Lung microvascular endothelial cell (primary cell): ENCODE measurements around the gene PPFIA1. TPM values are rescaled to one million over a fixed set of nuclear protein-coding genes. Genes with fewer than 3 reads are reported as not detected.
"Not testable (repeated sequence)": the region's sequence is repeated elsewhere in the genome, so short reads cannot be mapped to it uniquely, and the experiment has no call there.

ENCODE experiments used
- DNase-seq, 2 donors: peaks; one replicate each; pipeline versions ENCODE4 v3.0.0 to v3.0.0-alpha.2; 2010; ENCODE audit warnings: low read depth in 2 of 2
- total RNA-seq: library from RNA; depleted of rRNA; stranded (reverse); fragments of >200 nt; gene quantifications from 2 replicates; pipeline ENCODE4 v1.2.1, GENCODE V29; 2014

PPFIA1 gene
- total RNA-seq, 1 donor from 2014 or later: 32.7 TPM

DNA sequence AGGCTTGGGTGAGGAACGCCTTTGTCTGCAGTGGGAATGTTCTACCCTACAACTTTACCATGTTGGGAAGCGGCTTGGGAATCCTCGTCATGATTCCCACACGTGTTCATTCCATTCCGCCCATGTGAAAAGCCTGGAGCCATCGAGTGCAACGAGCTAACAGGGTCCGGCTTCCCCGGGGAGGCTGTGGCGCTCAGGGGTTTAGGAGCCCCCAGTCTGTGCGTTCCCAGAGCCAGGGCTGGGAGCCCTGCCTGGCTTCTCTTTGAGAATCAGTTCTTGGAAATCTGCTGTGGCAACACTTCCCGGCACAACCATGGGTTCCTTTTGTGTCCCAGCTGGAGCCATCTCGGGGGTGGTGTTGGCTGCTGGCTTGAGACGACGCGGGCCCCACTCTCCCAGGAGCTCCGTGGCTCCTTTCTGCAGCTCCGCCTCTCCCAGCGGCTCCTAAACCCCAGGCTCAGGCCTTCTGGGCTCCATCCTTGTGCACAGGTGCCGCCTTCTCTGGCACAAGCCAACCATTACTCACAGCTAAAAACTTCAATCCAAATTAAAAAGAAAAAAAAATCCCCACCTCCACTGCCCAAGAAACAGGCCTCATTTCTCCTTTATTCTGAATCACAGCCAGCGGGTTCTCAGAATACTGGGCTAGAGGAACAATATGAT is 18.7 kb upstream of the PPFIA1 start:
- DNase-seq: no peak

DNA sequence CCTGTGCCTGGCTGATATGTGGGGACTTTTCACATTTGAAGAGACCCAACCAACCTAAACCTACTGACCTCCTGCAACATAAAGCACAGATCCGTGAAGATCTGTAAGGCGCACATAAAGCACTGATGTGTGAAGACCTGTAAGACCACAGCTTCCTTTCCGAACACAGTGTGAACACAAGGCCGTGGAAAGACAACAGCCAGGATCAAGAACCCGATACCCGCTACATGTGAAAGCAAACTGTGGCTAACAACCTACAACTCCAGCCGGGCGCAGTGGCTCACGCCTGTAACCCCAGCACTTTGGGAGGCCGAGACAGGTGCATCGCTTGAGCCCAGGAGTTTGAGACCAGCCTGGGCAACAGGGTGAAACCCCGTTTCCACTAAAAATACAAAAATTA is 17.6 kb upstream of the PPFIA1 start:
- DNase-seq: no peak

DNA sequence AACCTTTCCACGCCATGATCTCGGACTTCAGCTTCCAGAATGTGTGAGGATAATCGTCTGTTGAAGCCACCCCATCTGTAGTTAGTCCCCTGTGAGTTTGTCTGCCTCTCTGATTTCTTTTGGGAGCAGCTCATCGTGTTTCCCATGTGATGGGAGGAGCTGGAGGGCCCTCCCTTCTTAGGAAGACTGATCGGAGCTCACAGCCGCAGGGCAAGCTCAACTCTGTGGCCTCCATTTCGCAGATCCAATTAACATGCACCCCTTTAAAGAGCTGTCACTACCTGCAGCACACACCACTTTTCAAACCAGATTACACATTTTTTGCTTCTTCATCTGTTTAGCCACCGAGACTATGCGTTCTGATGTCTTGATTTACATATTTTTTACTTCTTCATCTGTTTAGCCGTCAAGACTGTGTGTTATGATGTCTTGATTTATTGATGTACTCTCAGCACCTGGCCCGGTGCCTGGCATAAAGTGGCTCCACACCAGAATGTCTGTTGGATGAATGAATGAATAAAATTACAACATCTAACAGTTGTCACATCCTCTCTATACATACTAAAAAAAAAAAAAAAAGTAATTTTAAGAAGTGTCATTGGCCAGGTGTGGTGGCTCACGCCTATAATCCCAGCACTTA is 14.9 kb upstream of the PPFIA1 start:
- no peak for DNase-seq

DNA sequence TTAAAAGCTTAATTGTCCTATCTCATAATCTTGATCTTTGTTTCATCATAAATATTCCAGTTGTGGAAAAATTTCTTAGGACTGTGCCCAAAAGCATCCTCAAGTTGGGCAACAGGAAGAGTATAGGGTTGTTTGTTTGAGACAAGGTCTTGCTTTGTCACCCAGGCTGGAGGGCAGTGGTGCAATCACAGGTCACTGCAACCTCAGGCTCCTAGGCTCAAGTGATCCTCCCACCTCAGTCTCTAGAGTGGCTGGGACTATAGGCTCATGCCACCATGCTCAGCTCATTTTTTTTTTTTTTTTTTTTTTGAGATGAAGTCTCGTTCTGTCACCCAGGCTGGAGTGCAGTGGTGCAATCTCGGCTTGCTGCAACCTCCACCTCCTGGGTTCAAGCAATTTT is 11.4 kb upstream of the PPFIA1 start:
- not testable (repeated sequence) for DNase-seq

DNA sequence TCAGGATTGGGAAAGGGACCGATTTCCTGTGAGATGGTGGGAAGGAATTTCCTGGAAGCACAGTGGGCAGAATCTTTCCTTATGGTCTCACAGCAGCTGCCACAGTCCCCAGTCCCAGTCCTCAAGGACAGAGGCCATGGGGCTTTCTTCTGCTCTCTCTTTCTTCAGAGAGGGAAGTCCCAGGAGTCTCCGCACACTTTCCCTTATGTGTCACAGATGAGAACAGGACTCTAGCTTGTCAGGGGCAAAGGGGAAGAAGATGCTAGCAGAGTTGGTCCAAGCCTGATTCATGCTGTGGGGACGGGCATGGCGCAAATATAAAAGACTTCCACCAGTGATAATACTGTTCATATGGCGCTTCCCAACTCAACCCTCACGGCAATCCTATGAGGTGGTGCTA is 7.5 kb upstream of the PPFIA1 start:
- DNase-seq: no peak

DNA sequence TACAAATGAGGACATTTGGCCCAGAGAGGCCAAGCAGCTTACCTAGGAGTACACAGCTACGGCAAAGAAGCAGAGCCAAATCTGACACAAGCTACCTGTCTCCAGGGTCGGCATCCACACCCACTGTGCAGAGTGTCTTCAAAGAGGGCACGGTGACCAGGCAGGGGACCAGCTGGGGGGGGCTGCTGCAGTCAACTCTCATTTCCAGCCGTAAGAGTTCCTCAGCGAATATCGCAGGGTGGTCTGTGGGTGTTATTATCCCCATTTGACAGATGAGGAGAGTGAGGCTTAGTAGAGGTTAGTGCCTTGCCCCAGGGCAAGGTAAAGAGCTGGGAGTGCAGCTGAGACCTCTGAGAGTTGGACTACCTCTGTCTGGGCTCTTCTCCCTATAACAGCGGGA is 7.1 kb upstream of the PPFIA1 start:
- no peak for DNase-seq

DNA sequence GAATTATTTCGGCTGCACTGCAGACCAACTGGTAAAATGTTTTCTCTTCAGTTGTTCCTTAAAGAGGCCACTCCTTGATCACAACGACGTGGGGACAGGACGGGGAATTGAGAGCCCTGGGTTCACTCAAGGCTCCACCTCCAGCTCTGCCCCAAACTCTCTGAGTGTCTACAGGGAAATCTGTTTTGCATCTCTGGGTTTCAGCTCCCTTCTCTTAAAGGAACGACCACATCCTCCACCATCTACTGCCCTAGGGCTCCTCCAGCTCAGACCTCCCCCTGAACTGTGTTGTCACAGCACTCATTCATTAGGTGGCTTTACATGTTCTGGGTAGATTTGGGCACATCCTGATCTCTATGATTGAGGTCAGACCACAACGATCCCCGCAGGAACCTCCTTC is 5.1 kb upstream of the PPFIA1 start:
- no peak for DNase-seq

DNA sequence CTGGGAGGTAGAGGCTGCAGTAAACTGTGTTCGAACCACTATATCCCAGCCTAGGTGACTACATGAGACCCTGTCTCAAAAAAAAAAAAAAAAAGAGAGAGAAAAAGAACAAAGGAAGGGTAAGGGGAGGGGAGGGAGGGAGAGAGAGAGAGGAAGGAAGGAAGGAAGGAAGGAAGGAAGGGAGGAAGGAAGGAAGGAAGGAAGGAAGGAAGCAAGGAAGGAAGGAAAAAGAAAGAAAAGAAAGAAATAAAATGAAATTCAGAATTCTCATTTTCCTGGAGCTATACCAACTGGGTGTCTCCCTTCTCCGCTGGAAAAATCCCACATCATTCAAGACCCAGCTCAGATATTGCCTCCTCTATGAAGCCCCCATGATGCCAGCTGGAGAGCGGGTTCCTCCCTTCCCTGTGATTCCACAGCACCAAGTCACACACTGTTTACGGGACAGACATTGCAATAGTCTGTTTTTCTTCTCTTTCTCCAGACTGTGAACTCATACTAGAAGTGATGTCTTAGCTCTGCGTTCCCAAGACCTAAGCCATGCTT is 3.0 kb upstream of the PPFIA1 start:
- DNase-seq: no peak

DNA sequence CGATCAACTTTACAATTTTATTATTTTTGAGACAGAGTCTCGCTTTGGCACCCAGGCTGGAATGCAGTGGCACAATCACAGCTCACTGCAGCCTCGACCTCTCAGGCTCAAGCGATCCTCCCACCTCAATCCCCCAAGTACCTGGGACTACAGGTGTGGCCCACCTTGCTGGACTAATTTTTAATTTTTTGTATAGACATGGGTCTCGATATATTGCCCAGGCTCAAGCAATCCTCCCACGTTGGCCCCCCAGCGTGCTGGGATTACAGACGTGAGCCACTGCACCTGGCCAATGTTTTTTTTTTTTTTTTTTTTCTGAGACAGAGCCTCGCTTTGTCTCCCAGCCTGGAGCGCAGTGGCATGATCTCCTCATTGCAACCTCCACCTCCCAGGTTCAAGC is 2.0 kb upstream of the PPFIA1 start:
- no peak for DNase-seq

DNA sequence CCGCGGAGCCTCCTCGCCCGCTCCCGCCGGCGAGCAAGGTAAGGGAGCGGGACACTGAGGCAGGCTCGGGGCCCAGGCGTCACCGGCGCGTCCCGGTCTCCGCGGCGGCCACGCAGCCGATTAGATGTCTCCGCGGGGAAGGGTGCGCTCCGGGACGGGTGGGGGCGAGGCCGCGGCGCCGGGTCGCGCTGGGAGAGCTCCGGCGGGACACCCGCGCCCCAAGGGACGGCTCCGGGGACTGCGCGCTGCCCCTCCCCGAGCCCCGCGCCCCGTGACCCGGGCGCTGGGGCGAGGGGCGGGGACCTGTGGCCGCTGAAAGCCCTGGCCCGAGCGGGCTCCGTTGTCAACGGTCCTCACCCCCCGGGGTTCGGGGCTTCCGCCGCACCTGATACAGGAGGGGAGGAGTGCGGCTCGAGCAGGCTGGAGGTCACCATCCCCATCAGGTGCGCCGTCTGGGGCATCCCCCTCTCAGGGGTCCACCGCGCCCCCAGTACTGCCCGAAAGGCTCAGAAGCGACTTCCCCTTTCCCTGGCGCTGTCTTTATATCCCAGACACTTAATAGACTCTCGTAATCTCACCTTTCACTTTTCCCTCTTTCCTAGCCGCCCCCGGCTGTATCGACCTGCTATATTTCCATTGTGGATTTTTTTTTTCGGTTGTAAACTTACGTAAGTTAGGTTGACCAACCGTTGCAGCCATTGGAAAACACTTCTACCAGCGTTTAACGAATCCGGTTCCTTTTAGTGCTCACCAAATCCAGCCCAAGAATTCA is 573 bp downstream of the PPFIA1 start:
- DNase-seq: peak; percentile 42 to 49

DNA sequence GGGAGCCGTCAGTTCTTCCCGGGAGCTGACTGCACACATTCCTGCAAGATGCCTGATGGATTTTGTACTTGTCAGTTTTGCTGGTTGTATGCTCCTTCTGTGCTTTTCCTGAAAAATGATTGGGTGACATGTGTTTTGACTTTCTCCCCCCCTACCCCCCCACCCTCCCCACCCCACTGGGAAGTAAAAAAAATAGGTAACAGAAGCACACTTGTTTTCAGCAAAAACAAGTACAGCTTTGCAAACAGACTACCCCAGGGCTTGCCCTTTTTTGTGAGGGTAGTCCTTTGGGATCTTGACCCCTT is 1.1 kb downstream of the PPFIA1 start:
- DNase-seq: no peak

DNA sequence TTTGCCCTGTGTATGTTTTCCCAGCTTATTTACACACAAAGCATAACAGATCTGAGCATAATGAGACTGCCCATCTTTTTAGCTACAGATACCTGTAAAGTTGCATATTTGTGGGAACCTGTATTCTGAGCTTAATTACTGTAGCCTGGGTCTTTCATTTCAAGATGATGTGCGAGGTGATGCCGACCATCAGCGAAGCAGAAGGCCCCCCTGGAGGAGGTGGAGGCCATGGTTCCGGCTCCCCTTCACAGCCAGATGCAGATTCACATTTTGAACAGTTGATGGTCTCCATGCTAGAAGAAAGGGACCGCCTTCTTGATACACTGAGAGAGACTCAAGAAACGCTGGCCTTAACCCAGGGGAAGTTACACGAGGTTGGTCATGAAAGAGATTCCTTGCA is 1.5 kb downstream of the PPFIA1 start:
- DNase-seq: no peak

DNA sequence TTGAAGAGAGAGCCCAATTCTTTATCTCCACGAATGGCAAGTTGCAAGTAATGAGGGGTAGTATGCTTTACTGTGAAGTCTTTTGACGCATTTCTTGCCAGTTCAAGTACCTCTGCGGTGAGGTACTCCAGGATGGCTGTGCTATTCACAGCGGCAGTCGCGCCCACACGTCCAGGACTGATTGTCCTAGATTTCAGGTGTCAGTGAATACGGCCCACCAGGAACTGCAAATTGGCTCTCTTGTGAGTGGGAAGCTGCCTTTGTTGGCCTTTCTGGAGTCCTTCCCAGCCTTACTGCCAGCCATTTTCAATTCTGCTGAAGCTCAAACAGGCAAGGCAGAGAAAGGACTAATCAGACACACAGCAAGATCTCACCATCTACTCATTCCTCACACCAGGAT is 8.5 kb downstream of the PPFIA1 start:
- DNase-seq: no peak

DNA sequence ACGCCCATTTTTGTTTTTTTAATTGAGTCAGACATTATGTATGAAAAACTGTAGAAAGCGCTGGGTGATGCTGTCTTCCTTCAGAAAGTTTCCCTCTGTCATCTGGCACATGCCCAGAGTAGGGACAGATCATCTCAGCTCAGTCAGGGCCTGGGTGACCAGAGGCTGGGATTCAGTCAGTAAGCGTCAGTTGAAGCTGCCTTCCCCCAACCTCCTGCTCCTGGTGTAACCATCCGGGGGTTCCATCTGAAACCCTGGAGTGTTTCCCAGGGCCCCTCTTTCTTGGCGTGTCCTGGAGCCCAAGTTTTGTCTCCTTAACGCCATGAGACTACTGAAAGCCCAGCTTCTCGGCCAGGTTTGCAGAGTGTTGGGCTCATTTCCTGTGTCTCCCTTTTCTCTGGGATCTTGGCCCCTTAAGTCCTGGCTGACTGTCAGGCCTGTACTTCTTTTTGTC is 10.7 kb downstream of the PPFIA1 start:
- DNase-seq: peak; percentile 27 to 74

DNA sequence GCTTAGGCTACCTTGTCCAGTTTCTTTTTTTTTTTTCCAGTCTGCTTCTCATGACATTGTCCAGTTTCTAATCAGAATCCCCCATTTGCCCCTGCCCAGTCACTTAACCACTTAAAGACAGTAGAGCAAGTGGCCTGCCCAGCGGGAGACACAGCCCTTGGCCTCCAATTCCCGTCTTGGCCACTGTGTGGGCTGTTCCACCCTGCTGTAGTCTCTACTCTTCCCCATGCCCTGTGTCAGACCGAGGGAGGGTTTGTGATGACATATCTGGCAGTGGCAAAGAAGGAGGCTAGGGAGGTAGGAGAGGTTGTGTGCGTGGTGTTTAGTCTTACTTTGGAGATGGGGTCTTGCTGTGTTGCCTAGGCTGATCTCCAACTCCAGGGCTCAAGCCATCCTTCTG is 11.5 kb downstream of the PPFIA1 start:
- no peak for DNase-seq

DNA sequence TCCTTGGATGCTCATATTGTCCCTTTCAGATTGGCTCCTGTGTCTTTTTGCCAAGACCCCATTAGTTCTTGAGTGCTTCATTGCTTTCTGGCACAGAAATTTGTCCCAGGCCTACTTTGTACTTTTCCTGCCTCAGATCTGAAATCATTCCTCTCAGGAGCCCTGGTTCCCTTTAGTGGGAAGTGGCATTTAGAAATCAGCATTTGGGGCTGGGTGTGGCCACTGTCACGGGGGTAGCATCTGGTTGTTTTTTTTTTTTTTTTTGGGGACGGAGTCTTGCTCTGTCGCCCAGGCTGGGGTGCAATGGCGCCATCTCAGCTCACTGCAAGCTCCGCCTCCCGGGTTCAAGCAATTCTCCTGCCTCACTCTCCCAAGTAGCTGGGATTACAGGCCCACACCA is 18.2 kb downstream of the PPFIA1 start:
- no peak for DNase-seq

DNA sequence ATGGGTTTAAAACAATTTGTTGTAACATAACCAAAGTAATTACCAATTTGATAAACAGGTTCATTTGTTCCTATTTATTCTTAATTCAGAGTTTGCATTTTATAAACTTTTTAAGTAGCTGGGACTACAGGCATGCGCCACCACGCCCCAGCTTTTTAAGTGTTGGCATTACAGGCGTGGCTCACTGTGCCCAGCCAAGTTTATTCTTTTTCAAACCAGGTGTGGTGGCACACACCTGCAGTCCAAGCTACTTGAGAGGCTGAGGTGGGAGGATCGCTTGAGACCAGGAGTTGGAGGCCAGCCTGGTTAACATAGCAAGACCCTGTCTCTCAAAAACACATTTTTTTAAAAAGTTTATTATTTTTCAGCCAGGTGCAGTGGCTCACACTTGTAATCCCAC is 19.1 kb downstream of the PPFIA1 start:
- no peak for DNase-seq

DNA sequence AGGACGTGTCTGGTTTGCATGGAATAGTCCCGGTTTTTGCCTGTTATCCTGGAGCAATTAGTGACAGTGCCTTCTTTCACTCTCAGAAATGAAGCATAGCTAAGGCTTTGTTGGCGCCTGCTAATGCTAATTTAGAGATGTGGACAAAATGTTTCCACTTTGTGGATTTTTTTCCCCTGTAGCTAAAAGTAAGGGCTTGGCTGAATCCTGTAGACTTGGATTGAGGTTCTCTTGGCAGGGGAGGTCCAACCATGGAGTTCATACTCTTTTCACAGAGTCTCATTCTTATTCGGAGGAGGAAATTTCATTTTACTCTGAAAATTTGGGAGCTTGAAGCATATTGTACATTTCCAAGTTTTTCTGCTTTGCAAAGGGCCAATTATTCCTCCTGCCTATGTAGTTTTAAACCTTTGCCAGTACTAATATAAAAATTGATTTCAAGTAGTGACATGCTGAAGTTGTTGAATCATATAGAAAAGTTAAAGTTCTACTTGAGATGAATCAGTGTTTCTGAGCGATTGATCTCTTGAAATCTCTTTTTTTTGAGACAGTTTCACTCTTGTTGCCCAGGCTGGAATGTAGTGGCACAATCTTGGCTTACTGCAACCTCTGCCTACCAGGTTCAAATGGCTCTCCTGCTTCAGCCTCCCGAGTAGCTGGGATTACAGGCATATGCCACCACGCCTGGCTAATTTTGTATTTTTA is 20.0 kb downstream of the PPFIA1 start:
- no peak for DNase-seq

DNA sequence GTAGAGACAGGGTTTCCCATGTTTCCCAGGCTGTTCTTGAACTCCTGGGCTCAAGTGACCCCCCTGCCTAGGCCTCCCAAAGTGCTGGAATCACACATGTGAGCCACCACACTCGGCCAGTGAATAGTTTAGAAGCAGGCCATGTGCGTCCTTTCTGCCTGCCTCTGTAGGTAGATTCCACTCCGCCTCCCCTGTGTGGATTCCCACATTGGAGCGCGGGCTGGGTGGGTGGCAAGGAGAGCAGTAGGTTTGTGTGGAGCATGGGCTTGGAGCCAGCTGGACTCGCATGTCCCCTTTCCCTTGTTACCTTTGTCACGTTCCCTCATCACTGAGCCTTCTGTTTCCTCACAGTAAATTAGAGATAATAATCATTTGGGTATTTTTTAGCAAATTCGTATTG is 21.7 kb downstream of the PPFIA1 start:
- no peak for DNase-seq

DNA sequence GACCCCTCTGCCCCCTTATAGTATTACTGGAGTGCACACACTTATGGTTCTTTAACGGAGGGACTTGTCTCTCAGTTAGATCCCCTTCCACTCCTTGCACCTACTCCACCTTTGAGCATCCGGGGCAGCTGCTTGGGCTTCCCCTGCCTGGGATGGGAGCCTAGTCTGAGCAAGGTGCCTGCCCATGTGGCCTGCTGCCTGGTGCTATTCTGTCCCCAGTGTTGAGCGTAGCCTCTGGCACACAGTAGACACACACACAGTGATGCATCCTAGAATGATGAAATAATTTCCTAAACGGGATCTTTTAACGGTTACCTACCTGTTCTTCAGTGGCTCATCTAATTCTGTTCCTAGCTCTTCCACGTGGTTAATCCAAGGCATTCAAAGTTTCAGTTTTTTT is 22.4 kb downstream of the PPFIA1 start:
- no peak for DNase-seq

DNA sequence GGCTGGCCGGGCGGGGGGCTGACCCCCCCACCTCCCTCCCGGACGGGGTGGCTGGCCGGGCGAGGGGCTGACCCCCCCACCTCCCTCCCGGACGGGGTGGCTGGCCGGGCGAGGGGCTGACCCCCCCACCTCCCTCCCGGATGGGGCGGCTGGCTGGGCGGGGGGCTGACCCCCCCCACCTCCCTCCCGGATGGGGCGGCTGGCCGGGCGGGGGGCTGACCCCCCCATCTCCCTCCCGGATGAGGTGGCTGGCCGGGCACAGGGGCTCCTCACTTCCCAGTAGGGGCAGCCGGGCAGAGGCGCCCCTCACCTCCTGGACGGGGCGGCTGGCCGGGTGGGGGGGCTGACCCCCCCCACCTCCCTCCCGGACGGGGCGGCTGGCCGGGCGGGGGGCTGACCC is 24.7 kb downstream of the PPFIA1 start:
- not testable (repeated sequence) for DNase-seq

DNA sequence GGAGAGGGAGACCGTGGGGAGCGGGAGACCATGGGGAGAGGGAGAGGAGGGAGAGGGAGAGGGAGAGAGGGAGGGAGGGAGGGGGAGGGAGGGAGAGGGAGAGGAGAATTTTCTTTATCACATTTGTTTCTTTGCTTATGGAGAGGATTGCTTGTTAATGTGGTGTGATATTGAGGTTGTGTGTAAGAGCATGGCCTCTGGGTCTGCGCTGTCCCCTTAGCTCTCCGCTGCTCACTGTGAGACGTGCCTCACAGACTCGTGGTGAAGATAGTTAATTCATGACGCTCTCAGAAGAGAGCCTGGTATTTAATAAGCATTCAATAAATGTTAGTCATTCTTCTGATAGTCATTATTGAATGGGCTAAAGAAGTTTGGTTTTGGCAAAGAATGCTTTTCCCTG is 26.2 kb downstream of the PPFIA1 start:
- no peak for DNase-seq
